ENCODE results near the gene RYK.
"Not testable (repeated sequence)": the region's sequence is repeated elsewhere in the genome, so short reads cannot be mapped to it uniquely, and the experiment has no call there.

The RYK gene

DNA sequence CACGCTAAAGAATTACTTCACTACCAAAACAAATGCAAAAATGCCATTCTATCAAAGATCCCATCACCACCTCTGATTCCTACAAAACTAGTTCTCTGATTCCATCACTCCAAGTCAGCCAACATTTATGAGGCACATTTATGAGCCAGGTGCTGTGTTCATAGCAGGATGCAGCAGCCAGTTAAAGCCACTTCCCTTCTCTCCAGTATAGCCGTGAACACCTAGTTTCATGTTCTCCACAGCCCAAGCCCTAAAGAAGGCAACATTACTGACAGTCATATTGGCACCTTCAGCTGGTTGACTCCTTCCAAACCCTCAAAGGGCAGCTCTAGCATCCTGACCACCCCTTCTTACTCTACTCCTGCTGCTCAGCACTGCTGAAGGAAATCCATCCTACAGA is 36.4 kb downstream of the RYK start:
- no peak for DNase-seq

DNA sequence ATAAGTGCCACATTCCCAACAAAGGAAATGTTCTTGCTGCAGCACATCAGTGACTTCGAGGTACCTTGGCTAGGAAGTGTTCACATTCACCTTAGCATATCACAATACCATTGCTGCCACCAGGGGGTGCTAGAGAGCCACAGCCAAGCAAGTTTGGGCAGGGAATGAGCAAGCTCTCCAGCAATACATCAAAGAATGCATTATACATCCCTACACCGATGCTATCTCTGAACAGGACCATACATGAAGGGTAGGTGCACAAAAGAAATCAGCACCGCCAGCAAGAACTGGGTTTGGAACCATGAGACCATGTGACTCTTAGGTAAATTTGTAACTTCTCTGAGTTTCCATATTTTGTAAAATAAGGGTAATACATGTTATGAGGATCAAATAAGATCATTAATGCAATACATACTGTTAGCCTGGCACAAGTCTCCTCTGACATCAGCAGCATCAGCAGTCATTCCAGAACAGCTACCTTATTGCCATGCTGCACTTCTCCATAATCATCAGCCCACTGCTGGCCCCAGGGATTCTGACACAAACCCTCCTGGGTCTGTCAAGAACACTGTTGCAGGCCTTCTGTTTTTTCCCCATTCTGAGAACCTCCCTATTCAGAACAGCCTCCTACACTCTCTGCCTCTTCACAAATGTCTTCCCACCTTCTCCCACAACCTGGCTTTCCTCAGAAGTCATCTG is 37.5 kb downstream of the RYK start:
- peak; percentile 82 for DNase-seq

DNA sequence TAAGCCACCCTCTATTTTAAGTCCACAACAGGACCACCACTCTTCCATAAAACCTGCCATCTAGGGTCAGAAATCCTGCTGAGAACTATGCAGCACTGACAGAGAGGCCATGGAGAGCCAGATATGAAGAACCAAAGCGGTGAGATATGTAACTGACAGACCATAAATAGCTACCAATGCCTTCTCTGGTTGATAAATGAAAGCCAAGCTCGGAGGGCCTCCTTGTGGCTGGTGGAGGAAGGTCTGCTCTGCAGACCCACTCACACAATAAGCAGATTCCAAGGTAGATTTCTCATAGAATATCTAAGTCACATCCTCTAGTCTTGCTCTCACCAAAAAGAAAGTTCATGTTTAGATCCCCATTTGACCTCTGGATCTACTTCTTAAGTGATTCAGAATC is 38.9 kb downstream of the RYK start:
- DNase-seq: peak; percentile 57

DNA sequence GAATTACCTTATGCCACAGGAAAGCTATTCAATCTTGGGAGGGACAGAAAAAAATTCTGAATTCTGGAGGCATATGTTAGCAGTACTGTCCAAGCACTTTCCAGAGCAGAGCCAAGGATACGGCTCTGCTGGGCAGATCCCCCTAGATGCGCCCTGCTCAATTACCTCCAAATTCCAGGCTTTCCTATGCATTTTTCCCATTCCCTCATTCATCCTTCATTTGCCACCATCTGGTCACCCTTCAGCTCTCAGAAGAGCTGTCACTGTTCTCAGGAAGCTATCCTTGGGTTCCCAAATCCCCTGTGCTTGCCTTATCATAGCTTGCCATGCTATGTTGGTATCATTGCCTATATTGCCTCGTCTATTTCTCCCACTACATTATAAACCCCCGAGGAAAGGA is 45.2 kb downstream of the RYK start:
- no peak for DNase-seq

DNA sequence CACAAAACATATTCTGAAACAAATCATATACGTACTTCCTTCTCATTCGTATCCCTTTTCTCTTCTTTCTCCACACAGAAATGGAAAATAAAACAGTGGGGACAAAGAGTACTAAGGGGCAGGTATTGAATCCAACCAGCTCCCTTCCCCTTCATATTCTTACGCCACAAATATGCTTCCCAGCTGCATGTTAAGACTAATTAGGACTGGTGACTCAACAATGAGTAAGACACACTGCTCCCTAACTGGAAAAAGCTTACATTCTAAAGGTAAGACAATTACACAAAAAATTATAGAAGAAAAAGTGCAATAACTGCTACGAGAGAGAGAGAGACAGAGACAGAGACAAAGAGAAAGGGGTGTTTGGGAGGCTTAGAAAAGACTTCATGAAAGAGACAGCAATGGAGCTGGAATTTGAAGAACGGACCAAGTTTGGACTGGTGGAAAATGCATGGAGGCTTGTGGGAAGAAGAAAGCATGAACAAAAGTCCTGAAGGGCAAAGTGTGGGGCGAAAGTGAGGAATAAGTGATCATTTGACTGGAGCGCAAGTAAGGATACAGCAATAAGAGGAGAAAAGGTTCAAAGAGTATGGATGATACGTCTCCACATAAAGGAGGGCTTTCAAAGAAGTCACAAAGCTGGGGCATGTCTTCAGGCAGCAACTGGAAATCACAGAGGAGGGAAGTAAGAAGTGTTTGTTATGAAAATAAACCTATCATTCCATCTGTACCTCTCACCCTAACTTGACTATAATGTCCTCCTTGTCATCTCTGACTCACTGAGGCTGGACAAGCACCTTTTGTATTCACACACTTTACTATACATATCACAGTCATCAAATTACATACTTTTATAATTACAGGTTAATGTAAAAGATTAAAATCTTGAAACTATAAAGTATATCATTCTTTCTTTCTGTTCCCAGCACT is 49.2 kb downstream of the RYK start:
- DNase-seq: no peak

DNA sequence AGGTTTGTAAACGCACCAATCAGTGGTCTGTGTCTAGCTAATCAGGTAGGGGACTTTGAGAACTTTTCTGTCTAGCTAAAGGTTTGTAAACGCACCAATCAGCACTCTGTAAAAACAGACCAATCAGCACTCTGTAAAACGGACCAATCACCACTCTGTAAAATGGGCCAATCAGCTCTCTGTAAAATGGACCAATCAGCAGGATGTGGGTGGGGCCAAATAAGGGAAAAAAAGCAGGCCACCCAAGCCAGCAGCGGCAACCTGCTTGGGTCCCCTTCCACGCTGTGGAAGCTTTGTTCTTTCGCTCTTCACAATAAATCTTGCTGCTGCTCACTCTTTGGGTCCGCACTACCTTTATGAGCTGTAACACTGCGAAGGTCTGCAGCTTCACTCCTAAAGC is 50.8 kb downstream of the RYK start:
- not testable (repeated sequence) for DNase-seq

DNA sequence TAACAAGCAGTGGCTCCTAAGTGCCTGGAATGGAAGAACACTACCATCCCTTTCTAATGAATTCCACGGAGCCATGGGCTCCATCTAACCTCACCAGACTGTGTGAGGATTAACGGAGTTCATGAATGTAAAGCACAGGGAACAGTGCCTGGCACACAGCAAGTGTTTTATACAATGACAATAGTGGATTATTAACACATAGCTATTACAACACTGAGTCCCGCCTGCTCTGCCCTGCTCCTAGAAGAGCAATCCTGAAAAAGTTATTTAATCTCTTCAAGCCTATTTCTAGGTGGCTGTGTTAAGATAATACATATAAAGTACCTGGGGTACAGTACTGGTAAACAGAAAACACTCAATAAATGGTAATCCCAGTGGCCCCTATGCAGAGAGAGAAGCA is 51.4 kb downstream of the RYK start:
- DNase-seq: no peak

DNA sequence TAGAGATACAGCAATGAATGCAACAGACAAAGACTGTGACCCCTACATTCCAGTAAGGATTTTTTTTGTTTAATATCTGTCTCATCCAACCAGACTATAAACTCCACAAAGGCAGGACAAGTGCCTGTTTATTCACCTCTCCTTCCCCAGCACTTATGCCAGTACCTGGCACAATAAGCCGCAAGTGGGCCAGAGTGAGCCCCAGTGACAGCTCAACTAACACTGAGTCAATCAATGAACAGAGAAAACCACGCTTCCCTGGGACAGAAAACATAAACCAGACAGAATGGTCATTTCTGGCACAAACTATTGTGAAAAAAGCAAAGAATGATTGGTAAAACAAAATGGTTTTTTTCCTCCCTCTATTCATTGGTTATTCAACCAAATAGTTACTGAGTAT is 52.2 kb downstream of the RYK start:
- no peak for DNase-seq

DNA sequence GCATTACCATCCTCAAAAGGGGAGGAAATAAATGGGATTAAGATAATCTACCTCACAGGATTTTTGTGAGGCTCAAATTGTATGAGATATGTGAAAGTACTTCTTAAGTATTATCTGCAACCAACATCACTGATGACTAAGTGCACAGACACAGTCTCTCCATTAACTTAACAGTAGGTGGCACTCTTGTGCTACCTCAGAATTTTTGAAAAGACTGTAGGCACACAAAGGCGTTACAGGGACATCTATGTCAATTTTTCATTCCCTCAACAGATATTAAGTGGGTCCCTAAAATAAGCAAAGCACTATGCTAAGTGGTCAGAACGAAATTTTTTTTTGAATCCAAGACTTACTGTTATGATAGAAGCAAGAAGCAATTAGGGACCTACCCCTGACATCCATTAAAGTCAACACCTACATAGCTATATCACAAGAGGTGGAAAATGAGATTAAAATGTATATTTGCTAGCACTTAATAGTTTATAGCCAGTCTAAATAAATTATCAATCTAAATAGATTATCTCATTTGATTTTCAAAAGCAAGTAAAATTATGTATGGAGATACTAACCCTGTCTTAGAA is 52.9 kb downstream of the RYK start:
- peak; percentile 64 for DNase-seq

DNA sequence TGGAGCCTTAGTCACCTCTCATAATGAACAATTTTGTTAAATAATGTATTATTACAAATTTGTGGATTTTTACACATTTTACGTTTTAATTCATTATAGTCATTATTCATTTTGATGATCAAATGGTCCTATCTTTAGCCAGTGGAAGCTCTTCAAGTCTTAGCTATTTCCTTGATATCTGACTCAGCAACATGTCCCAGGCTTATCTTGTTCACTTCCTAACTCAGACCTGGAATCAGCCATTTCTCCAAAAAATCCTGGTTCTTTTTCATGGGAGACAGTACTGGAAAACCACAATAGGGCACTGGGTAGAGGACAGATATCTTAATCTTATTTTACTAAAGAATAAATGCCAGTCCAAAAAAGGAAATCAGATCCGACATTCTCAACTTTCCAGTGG is 56.4 kb downstream of the RYK start:
- no peak for DNase-seq

DNA sequence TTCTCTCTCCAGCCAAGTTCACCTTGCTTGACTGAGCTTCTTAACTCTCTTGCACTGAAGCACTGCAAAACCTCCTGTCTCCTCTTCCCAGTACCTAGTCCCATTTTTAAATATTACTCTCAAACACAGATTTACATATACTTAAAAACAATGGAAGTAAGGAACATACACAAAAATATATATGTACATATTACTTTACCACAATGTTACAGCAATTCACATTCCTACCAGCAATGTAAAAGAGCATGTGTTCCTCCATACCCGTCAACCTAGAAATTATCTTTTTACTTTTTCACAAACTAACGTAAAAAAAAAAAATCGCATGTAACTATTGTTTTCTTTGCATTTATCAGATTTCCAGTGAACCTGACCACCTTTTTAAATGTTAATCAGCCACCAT is 60.4 kb downstream of the RYK start:
- DNase-seq: no peak

DNA sequence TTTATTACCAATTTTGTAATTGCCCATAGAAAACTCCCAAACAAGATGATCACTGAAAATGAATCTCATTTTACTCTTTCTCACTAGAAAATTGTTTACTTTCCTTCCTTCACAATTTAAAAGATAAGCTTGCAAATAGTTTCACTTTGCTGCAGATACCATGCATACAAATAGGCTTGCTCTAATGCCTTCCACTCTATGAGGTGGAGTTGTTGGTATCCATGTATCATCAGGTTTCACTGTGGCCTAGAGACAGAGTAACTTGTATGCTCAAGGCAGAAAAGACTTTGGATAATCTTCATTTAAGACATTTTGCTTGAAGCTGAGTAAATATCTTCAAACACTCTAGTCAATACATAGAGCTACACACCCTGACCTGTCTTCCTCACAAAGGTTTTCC is 60.8 kb downstream of the RYK start:
- DNase-seq: no peak

DNA sequence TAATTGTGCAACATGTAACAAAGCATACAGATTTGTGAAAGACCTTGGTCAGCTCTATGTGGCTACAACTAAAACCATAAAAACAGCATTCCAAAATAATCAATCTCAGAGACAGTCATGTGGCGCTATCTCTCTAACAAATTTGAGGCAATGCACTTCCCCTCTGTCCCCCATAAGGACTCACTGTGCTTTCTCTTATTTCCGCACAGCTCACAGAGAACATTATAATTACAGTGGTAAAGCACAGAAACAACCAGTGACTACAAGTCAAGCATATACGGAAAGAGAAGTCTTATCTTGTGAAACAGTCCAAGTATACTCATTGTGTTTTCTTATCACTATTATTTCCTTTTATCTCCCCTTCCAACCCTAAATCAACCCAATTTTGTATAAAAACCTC is 64.3 kb downstream of the RYK start:
- no peak for DNase-seq

DNA sequence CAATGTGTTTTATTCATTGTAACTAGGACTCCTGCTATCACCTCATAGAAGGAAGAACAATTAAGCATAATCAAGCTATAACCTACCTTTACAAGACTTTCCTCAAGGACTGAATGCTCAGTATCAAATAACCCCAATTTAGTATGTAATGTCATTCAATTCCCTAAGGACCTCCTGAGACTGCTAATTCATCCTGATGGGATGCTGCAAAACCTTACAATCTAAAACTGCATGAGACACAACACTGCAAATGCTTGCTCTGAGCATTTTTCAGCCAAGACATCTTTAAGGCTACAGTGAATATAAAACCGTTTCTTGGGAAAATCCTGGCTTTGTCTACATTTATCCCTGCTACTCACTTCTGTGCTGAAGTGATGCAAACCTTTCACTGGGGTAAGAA is 69.9 kb downstream of the RYK start:
- no peak for DNase-seq

DNA sequence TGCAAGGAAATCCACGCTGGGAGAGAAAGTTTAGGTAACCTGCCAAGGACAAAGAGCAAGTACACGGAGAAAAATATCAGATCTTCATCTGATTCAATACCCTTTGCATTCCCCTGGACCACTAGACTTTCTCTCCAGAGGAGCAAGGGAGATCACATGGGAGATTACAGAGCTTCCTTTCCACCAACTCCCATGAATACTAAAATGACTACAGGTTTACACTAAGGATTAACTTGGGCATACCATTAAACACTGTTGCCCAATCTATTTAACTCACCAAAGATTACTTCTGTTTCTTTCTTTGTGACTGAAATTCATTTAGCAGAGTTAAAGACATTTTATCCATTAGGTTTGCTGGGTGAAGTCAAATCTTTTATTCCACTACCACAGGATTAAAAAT is 71.2 kb downstream of the RYK start:
- DNase-seq: no peak

DNA sequence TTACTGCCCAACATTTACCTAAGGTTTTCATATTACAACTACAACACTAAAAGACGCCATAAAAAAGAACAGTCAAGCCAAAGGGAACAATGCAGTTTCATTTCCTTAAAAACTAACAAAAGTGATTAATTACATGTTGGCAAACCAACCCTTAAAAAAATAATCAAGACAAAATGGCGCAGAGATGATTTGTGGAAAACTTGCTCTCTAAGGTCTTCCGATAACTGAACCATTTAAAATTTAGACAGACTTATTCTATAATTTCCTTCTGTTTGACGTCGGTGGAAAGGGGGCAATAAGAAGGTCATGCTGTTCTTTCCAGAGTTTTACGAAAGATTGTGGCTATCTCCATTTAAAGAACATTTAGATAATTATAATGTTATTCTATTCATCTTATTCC is 87.6 kb downstream of the RYK start:
- no peak for DNase-seq

DNA sequence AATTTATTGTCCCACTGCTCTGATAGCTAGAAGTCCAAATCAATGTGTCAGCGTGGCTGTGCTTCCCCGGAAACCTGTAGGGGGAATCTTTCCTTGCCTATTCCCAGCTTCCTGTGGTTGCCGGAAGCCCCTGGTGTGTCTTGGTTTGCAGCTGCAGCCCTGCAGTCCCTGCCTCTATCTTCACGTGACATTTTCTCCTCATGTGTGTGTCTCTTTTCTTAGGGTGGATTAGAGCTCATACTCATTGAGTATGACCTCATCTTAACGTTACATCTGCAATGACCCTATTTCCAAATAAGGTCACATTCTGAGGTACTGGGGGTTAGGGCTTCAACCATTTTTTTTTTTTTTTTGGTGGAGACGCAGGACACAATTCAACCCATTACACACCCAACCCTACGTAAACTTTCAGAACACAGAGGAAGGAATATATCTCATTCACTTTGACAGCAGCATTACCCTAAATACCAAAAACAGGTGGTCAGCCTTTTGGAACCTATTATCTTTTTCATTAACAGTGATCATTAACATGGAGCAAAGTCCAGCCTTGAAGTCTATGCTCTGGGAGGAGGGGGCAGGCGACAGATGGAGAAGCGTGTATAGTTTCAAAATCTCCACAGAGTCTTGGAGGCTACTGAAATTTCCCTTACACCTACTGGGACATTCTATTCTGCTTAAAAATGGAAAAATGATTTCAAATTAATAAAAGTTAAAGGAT is 88.6 kb downstream of the RYK start:
- no peak for DNase-seq

DNA sequence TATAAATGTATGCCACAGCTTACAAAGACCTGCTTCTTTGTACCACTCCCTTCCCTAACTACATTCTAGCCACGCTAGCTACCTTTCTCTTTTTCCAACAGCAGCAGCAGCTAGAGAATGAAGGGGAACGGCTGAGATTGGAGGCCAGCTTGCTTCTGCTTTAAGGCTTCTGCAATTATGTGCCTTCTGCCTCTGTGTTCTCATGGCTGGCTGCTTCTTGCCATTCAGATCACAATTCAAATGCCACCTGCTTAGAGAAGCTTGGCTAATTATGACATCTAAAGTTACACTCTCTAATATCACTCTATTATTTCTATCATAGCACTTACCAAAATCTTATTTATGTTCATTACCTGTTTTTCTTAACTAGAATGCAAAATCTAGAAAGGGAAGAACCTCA is 95.2 kb downstream of the RYK start:
- peak; percentile 52 for DNase-seq

DNA sequence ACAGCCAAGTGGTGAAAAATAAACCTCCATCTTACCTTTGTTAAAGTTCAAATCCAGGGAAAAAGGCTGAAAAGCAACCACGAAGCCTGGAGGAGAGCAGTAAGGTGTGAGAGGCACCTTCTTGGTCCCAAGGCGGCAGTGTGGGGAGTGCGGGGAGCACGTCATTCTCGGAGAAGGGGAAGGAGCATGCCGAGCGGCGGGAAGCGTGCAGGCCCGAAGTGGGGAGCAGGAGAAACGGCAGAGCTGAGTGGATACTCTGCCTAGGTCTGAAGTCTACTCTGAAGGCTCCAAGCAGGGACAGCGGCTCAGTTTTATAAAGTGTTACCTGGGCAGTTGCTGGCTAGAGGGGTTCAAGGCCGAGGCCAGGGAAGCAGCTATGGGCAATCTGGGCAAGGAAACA is 96.9 kb downstream of the RYK start:
- no peak for DNase-seq

DNA sequence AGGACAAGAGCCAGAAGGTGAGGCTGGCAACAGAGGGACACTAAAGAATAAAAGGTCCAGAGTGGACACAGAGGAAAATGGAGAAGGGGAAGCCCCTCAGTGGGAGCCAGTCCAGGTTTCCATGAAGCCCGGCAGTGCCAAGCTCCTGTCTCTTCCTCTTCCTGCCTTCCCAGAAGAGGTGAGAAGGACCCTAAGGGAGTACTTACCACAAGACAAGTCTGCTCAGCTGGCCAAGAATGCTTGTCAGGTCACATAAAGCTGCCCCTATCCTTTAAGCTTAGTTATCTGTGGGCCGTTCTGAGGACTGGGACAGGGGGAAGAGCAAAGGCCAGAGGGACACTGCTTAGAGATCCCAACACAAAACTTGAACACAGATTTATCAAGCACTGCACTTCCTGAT is 100.2 kb downstream of the RYK start:
- DNase-seq: no peak

DNA sequence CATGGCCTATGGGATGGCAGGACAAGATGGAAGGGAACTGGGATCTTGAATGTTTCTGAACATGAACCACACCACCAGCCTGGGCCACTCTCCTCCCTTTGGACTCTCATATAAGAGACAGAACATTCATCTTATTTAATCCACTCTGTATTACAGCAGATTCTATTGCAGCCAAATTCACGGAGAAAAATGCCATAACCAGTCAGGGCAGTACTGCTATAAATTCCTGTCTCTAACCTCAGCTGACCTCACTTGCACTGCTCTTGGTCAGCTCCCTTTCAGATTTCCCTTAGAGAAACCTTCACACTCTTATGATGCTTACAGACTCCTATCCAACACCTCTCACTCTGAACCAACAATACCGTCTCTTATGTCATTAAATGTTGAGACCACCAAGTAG is 101.4 kb downstream of the RYK start:
- no peak for DNase-seq

DNA sequence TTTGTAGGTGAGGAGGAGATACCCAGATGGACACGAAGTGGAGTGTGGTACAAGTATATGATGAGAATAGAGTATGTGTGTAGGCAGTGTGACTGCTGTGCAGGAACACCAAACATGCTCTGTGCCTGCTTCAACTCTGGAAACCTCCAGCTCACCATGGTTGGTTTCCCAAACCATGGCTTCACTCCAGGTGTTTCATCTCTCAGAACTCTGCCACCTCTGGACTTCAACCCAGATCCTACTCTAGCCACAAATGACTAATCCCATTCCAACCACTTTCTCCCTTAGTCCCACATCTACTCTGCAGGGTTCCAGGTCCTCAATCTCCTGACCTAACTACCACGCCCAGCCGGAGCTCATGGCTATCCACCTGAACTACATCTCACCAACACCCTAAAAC is 102.1 kb downstream of the RYK start:
- no peak for DNase-seq

DNA sequence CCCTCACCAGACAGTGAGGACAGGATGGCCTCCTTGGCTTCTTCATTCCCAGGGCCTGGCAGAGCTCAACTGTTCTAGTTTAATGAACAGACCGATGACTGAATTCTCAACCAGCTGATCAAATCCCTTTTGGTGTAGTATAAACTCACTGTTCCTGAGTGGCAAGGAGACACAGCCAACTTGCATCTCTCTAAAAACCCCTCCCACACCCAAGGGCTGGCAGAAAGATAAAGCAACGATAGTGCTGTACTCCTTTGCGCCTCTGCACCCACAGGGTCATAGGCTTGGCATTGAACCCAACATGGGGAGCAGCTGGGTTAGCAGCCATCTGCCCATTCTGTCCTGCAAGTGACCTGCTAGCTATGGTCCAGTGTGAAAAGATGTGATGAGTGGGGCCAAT is 103.2 kb downstream of the RYK start:
- no peak for DNase-seq

DNA sequence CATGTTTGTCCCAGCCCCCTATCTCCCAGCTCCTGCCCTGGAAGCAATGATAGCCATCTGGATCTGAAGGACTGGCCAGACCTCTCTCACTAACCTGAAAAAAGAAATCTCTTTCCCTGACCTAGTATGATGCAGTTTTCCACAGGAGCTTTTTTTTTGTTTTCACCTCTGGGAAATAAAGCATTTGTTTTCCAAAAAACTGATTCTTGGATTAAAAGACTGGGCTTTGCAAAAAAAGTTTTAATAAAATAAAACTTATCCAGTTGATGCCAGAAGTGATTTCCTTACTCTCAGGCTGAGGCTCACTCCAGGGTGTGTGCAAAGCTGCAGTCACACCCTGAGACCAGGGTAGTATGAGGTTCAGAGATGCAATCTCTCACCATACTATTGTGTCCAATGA is 104.0 kb downstream of the RYK start:
- no peak for DNase-seq

Data from NCI-H1105 treated with DMSO at 0.1 percent for 48 hours (cell line).